Kidney (tissue), 14 donors: ENCODE results near the gene ANKRD1. TPM values are rescaled to one million over a fixed set of nuclear protein-coding genes. Genes with fewer than 3 reads are reported as not detected.
"Not testable (repeated sequence)": the region's sequence is repeated elsewhere in the genome, so short reads cannot be mapped to it uniquely, and the experiment has no call there.

ENCODE experiments used
- DNase-seq, 5 donors: peaks; one replicate each; pipeline ENCODE4 v3.0.0-alpha.2; 2013 to 2020
- FAIRE-seq: peaks from 2 replicates; lab custom pipeline; 2012; peaks lifted over from hg19 to GRCh38; lab: Jason Lieb, UNC
- H3K27ac ChIP-seq, 2 donors: one replicate each; pipeline ENCODE4 v1.7.0; 2013; ENCODE audit warnings: low read depth in 2 of 2, low read length in 2 of 2, inconsistent platforms in 1 of 2
- H3K27me3 ChIP-seq: one replicate; pipeline ENCODE4 v1.7.1; 2013; ENCODE audit warnings: low read length, inconsistent platforms; ENCODE audit not compliant: control insufficient read depth, insufficient read depth
- H3K36me3 ChIP-seq, 3 donors: one replicate each; pipeline versions ENCODE4 v1.7.0 to v1.7.1; 2013; ENCODE audit warnings: low read length in 3 of 3, control low read depth in 1 of 3, inconsistent platforms in 1 of 3; ENCODE audit not compliant: insufficient read depth in 3 of 3, control insufficient read depth in 2 of 3
- H3K4me1 ChIP-seq, 3 donors: one replicate each; pipeline versions ENCODE4 v1.7.0 to v1.7.1; 2013; ENCODE audit warnings: low read length in 3 of 3, inconsistent platforms in 1 of 3, low read depth in 1 of 3; ENCODE audit not compliant: control insufficient read depth in 2 of 3, insufficient read depth in 2 of 3
- H3K4me3 ChIP-seq, 3 donors: one replicate each; pipeline versions ENCODE4 v1.7.0 to v1.8.1; 2013; ENCODE audit warnings: low read length in 3 of 3, control low read depth in 1 of 3, inconsistent platforms in 1 of 3
- H3K9ac ChIP-seq, 3 donors: one replicate each; pipeline versions ENCODE4 v1.7.0 to v1.7.1; 2013; ENCODE audit warnings: low read length in 3 of 3, control low read depth in 1 of 3, inconsistent platforms in 1 of 3
- H3K9me3 ChIP-seq, 3 donors: one replicate each; pipeline versions ENCODE4 v1.7.0 to v1.7.1; 2013; ENCODE audit warnings: low read length in 3 of 3, control low read depth in 1 of 3, inconsistent platforms in 1 of 3; ENCODE audit not compliant: control insufficient read depth in 2 of 3, insufficient read depth in 1 of 3
- intact Hi-C: fragments of 100-400 bp; cut with DNase I; formaldehyde crosslinking; loops from one replicate; pipeline ENCODE4 v1.11.1; 2022
- polyA plus RNA-seq: library from polyadenylated mRNA; stranded (reverse); fragments of 350-450 nt; fragmentation: Illumina TruSeq; extraction: RNeasy Lipid Tissue Mini Kit (QIAGEN cat#74804); gene quantifications from one replicate; pipeline ENCODE4 v1.2.3, GENCODE V29; 2014; ENCODE audit warnings: low read depth, low replicate concordance; ENCODE audit not compliant: insufficient read depth
- total RNA-seq: library from RNA; stranded (reverse); fragmentation: NEBNext Ultra II Directional; extraction: Animal tissue kit (Norgen Biotek cat#: 25700); gene quantifications from one replicate; pipeline ENCODE4 v1.2.1, GENCODE V29; 2021
- TF ChIP-seq, protein P1 (sequence below): IDR thresholded peaks from 3 replicates; pipeline ENCODE4 v1.5.1; 2012; ENCODE audit warnings: mild to moderate bottlenecking, moderate library complexity, borderline replicate concordance; ENCODE audit not compliant: insufficient read depth; ENCODE audit errors: extremely low read depth
- donor health status: control.
- donor health status: control.
- donor health status: control.
- donor health status: control.
- donor health status: control.
- donor health status: DM: yes; HTN: yes; CAD: no.
- donor health status: Normal renal cell carcinoma (clear cell type).

The ANKRD1 gene
- total and polyA plus RNA-seq, 2 donors from 2014 or later, result 0.58 TPM; not detected in 1

DNA sequence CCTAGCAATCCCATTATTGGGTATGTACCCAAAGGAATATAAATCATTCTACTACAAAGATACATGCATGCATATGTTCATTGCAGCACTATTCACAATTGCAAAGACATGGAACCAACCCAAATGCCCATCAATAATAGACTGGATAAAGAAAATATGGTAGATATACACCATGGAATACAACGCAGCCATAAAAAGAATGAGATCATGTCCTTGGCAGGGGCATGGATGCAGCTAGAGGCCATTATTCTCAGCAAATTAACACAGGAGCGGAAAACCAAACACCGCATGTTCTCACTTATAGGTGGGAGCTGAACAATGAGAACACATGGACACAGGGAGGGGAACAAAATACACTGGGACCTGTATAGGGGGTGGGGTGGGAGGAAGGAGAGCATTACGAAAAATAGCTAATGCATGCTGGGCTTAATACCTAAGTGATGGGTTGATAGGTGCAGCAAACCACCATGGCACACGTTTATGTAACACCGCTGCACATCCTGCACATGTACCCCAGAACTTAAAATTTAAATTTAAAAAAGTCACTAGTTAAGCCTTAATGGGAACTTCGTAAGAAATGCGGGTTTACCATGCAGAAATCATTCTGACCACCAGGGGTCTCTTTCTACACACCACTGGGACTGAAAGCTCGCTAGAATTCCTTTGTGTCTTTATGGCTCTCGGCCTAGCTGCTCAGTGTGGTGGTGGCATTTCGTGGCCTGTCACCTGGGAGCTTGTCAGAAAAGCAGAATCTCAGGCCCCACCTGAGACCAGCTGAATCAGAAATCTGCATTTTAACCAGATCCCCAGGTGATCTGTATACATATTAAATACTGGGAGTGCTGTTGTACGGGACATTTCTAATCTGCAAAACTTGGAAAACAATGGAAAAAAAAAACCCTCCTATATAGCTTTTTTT, 9.5 kb downstream of the ANKRD1 start:
- DNase-seq (peak; percentile 46 to 92 (median 79)), FAIRE-seq (peak; percentile 57)
- intact Hi-C loops, result loop anchor here (5.0 kb wide), 1 partner anchor 341 kb away; no protein-coding TSS in a partner anchor
- H3K4me1 ChIP-seq, result peaks cover 0 to 2% (median 0%) of the 10 kb centered on the region in 3 donors
- TF ChIP-seq, protein P1, sequence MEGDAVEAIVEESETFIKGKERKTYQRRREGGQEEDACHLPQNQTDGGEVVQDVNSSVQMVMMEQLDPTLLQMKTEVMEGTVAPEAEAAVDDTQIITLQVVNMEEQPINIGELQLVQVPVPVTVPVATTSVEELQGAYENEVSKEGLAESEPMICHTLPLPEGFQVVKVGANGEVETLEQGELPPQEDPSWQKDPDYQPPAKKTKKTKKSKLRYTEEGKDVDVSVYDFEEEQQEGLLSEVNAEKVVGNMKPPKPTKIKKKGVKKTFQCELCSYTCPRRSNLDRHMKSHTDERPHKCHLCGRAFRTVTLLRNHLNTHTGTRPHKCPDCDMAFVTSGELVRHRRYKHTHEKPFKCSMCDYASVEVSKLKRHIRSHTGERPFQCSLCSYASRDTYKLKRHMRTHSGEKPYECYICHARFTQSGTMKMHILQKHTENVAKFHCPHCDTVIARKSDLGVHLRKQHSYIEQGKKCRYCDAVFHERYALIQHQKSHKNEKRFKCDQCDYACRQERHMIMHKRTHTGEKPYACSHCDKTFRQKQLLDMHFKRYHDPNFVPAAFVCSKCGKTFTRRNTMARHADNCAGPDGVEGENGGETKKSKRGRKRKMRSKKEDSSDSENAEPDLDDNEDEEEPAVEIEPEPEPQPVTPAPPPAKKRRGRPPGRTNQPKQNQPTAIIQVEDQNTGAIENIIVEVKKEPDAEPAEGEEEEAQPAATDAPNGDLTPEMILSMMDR, result peak; percentile 80
- H3K4me3 ChIP-seq, result no peak overlapping the region
- no peak overlapping the region for H3K9ac ChIP-seq
- no peak overlapping the region for H3K27ac ChIP-seq
- H3K27me3 ChIP-seq, result no peaks in the 10 kb centered on the region
- H3K36me3 ChIP-seq, result no peaks in the 10 kb centered on the region
- H3K9me3 ChIP-seq, result no peaks in the 10 kb centered on the region

DNA sequence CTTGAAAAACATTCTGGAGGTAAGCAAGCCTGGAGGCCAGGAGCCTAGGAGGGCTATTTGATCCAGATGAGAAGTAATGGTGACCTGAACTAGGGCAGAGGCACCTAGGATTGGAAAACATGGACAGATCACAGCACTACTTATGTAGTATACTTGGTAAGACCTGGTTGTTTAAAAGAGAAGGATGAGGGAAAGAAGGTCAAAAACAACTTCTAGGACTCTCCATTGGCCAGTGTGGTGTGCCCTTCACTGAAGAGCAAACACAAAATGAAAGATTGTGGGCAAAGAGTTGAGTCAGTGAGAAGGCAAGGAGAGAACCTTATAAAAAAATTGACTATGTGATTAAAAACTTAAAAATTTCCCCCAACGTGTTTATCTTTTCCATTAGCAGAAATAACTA, 14.3 kb downstream of the ANKRD1 start:
- Histone ChIP-seq H3K27ac (no peak overlapping the region), H3K9me3 (no peaks in the 10 kb centered on the region), H3K9ac (no peak overlapping the region), H3K4me3 (no peak overlapping the region), H3K27me3 (no peaks in the 10 kb centered on the region), H3K4me1 (peaks cover 0 to under 1% (median 0%) of the 10 kb centered on the region in 3 donors), H3K36me3 (no peaks in the 10 kb centered on the region)
- TF ChIP-seq, protein P1, result no peak
- intact Hi-C loops, result no loop called here
- FAIRE-seq (no peak), DNase-seq (no peak)

DNA sequence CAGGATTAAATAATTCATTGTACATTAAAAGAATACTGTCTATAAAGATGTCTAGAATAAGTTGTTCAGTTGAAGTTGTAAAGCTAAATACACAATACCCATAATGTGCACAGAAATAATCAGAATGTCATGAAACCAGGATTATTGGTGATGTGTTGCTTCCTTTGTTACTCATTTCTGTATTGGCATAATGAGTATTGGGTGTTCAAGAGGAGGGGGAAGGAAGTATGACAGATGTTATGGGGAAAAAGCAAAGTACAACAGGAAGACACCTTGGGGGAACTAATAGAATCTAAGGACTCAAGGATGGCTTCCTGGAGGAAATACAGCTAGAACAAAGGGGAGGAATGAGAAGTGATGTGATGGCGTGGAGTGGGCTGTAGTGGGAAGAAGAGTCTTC, 15.0 kb downstream of the ANKRD1 start:
- TF ChIP-seq, protein P1, result no peak
- FAIRE-seq, result no peak
- Histone ChIP-seq H3K9ac (no peak overlapping the region), H3K27me3 (no peaks in the 10 kb centered on the region), H3K36me3 (no peaks in the 10 kb centered on the region), H3K4me3 (no peak overlapping the region), H3K4me1 (no peaks in the 10 kb centered on the region), H3K27ac (no peak overlapping the region), H3K9me3 (no peaks in the 10 kb centered on the region)
- intact Hi-C loops, result no loop called here
- no peak for DNase-seq

DNA sequence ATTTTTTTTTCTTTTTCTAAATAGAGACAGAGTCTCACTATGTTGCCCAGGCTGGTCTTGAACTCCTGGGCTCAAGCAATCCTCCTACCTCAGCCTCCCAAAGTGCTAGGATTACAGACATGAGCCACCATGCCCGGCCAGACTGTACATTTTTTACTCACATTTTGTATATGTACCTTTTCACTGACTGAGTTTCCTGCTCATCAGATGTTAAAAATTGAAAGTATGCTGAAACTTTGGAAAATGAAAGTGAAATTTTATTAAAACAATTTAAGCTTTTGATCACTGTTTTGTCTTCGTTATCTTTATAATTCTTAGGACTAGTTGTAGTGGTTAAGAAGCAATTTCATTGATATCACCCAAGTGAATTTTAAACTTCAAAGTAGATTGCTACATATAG, 24.0 kb downstream of the ANKRD1 start:
- intact Hi-C loops, H3K27me3 ChIP-seq, H3K4me3 ChIP-seq, H3K9ac ChIP-seq, FAIRE-seq, H3K27ac ChIP-seq, H3K4me1 ChIP-seq, H3K9me3 ChIP-seq, DNase-seq: not testable (repeated sequence)
- H3K36me3 ChIP-seq, result peaks cover 0 to 27% (median 8%) of the 10 kb centered on the region in 3 donors
